ENCODE measurements around the gene XRN2. TPM values are rescaled to one million over a fixed set of nuclear protein-coding genes. Genes with fewer than 3 reads are reported as not detected.

The XRN2 gene
- total and polyA plus RNA-seq, 12 donors, result 9.5 to 39.8 (median 31.7) TPM

DNA sequence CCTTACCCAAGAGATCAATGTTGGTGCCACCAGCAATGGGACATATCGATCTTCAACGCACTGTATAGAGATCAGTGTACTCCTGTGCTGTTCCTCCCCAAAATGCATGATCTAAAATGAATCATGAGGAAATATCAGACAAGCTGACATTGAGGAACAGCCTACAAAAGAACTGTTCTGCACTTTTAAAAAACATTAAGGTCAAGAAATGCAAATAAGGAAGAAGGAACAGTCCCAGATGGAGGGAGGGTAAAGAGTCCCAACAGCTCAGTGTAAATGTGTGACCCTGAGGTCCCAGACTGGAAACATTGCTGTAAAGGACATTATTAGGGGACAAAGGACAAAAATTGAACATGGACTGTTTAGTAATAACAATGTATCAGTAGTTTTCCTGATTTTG, 24.3 kb upstream of the XRN2 start:
- H3K27me3 ChIP-seq, result peaks cover 0 to 31% (median 5%) of the 10 kb centered on the region in 7 donors
- no peak for DNase-seq
- no peaks in the 10 kb centered on the region for H3K4me1 ChIP-seq
- ATAC-seq, result no peak
- H3K9me3 ChIP-seq, result no peaks in the 10 kb centered on the region
- intact Hi-C loops (cut with DNase I), result no loop called here
- 93 to 98% methylated on average over 2 of the region's 2 CpGs for WGBS, 2 donors
- no peak for TF ChIP-seq CTCF (IDR thresholded peaks at IDR 0.05)
- no peak overlapping the region for H3K27ac ChIP-seq
- H3K36me3 ChIP-seq, result no peaks in the 10 kb centered on the region
- H3K4me3 ChIP-seq, result no peak overlapping the region

- Histone ChIP-seq H3K9me3 (no peaks in the 10 kb centered on the region), H3K4me3 (no peak overlapping the region), H3K4me1 (no peaks in the 10 kb centered on the region), H3K27me3 (peaks cover 0 to 22% (median 0%) of the 10 kb centered on the region in 7 donors), H3K27ac (no peak overlapping the region), H3K36me3 (no peaks in the 10 kb centered on the region)
- ATAC-seq, result no peak
- TF ChIP-seq CTCF (IDR thresholded peaks at IDR 0.05), result no peak
- 59 to 61% methylated on average over 7 of the region's 7 CpGs for WGBS, 2 donors
- intact Hi-C loops (cut with DNase I), result no loop called here
- DNase-seq, result no peak
These were observed 23.2 kb upstream of the XRN2 start for GRCh38 chr20:21279706-21280521.

DNA sequence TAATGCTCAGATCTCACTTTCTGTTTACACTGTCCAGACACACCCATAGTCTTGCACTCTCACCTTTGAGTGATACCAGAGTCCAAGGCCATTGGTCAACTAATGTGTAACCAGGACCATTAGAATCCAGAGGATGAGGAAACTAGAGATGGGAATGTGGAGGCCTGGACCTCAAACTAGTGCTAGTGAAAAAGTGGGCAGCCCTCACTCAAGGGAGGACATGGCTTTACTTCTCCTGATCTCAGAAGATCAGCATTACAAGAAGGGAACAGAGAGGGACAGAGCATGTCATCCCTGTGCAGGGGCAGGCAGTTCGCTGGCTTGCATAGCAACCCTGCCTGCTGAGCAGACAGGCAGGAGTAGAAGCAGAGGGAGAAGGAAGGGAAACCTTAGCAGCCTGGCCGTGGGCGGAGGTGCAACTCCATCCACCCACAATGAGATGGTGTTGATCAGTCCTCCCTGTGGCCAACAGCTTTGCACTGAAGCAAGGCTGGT, 22.6 kb upstream of the XRN2 start:
- H3K4me3 ChIP-seq, result no peak overlapping the region
- DNase-seq (no peak), ATAC-seq (no peak)
- intact Hi-C loops (cut with DNase I), result no loop called here
- no peaks in the 10 kb centered on the region for H3K9me3 ChIP-seq
- no peaks in the 10 kb centered on the region for H3K4me1 ChIP-seq
- no peak overlapping the region for H3K27ac ChIP-seq
- peaks cover 0 to 18% (median 0%) of the 10 kb centered on the region in 7 donors for H3K27me3 ChIP-seq
- no peak for TF ChIP-seq CTCF (IDR thresholded peaks at IDR 0.05)
- no peaks in the 10 kb centered on the region for H3K36me3 ChIP-seq
- 60 to 63% methylated on average over 3 of the region's 3 CpGs for WGBS, 2 donors

GRCh38 chr20:21286775-21287174, 16.4 kb upstream of the XRN2 start:
- H3K27ac ChIP-seq, result no peak overlapping the region
- no peak for TF ChIP-seq CTCF (IDR thresholded peaks at IDR 0.05)
- 49 to 54% methylated on average over 4 of the region's 4 CpGs for WGBS, 2 donors
- no peak for ATAC-seq
- H3K36me3 ChIP-seq, result no peaks in the 10 kb centered on the region
- intact Hi-C loops (cut with DNase I), result no loop called here
- DNase-seq, result no peak
- peaks cover 0 to 4% (median 0%) of the 10 kb centered on the region in 11 donors for H3K9me3 ChIP-seq
- no peak overlapping the region for H3K4me3 ChIP-seq
- no peaks in the 10 kb centered on the region for H3K4me1 ChIP-seq
- peaks cover 0 to 15% (median 0%) of the 10 kb centered on the region in 7 donors for H3K27me3 ChIP-seq

All from heart right ventricle (tissue), 16 donors.